HG03280 (cell line): ENCODE measurements around the gene UBE2B.
A peak's percentile ranks its signal among the peaks of the same experiment; 100 is the strongest.
"Not testable (repeated sequence)": the region's sequence is repeated elsewhere in the genome, so short reads cannot be mapped to it uniquely, and the experiment has no call there.

Experiments
- ATAC-seq: cut with Tn5 transposase; IDR thresholded peaks from one replicate; pipeline ENCODE4 v1.9.1; 2021; ENCODE audit warnings: mild to moderate bottlenecking, moderate library complexity; ENCODE audit not compliant: unreplicated experiment

Gene UBE2B

DNA sequence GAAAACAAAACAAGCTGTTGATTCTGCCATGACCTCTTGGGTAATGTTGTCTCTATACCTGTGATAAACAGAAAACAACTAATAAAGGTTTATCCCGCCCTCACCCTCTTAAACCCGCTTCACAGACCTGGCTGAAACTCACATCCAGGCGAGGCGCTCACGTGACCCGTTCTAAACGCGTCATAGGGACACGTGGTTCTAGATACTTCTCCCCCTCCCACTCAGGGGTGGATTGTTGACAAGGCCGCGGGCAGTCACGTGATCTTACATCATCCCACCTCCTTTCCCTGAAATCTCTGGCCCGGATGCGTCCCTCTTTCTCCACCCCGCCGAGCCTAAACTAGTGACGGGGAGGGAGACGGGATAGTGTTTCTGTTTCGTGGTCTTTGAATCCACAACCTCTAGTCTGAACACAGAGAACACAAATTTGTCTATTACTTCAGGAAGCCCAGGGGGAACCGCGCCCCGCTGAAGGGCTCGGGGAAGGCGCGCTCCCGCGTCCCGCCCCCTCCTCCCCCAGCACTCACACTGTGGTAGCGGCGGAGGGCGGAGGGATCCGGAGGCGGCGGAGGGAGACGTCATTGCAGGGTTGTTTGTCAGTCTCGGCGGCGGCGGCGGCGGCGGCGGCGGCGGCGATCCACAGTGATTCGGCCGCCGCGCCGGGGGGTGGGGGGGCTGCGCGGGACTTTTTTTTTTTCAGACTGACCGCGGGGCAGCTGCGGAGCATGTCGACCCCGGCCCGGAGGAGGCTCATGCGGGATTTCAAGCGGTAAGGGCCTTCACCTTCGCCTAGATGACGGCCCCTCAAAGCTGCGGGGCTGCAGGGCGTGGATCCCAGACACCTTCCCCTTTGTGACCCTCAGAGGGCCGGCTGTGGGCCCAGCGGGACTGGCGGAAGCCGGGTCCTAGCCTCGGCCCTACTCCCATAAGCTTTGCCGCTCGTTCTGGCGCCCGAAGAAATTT, at the start of gene UBE2B:
Gene UBE2B, plus strand, starts transcription at position 699 of the 963 bp plus-strand sequence. Its CDS starts 27 bp downstream, at position 726.
- ATAC-seq: peak; percentile 78

DNA sequence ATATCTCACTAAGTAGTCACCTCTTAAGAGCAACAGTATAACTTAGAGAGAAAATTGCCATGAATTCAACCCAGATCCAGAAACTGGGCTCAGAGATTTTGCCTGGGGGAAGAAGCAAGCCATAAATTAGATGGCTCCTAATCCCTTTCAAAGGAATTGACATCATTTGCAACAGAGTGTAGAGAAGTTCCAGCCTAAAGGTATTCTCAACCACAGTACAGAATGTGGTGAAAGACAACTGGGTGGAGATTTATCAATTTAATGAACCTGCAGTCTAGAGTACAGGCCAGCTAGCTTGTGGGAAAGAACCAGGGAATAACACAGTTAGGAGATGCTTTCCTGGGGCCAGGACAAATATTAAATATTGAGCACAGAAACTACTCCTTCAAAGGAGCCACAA, 44.0 kb upstream of the UBE2B start:
- ATAC-seq: no peak

DNA sequence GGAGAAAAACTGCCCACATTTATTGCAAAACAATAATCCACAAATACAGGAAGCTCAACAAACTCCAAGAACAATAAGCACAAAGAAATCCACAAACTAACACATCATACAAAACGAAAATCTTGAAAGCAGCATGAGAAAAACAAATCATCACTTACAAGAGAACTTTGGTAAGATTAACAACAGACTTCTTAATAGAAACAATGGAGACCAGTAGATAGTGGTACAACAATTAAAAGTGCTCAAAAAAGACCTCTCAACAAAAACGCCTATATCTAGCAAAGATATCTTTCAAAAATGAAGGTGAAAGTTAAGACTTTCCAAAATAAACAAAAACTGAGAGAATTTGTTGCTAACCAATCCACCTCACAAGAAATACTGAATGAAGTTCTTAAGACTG, 42.8 kb upstream of the UBE2B start:
- no peak for ATAC-seq

- ATAC-seq: not testable (repeated sequence)
These were observed 34.5 kb upstream of the UBE2B start for GRCh38 chr5:134336833-134337232.

- not testable (repeated sequence) for ATAC-seq
These were observed 27.9 kb upstream of the UBE2B start for GRCh38 chr5:134343500-134343899.

GRCh38 chr5:134345476-134345875, 25.9 kb upstream of the UBE2B start:
- not testable (repeated sequence) for ATAC-seq

GRCh38 chr5:134345996-134346395, 25.4 kb upstream of the UBE2B start:
- ATAC-seq: no peak

- no peak for ATAC-seq
These were observed 21.9 kb upstream of the UBE2B start for GRCh38 chr5:134349463-134349862.

- no peak for ATAC-seq
These were observed 15.7 kb upstream of the UBE2B start for GRCh38 chr5:134355681-134356080.

- ATAC-seq: no peak
These were observed 5.8 kb upstream of the UBE2B start for GRCh38 chr5:134365604-134366003.

DNA sequence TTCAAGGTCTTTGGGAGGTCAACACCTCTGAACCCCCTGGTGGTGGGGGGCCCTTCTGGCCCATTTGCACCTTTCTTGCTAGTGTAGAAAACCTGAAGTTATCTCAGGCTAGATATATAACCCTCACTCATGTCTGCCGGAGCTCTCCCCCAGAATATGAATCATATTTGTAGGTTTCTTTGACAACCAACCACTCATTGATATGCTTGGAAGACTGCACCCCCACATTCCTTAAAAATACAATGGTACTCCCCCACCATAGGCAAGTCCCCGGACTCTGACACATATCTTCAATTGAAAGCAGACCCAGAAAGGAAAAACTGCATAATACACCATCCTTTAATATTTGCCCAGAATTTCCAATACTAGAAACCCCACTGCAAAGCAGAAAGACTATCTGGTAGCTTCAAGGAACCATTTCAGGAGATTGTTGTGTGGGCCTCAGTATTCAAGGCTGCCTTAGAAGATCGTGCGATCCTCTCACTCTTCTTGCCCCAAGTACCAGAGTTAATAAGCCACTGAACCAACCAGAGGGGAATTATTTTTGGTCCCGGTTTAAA, 978 bp upstream of the UBE2B start:
- peak; percentile 8 for ATAC-seq

- ATAC-seq: no peak
These were observed 518 bp downstream of the UBE2B start for GRCh38 chr5:134371834-134372340.

GRCh38 chr5:134373633-134374032, 2.3 kb downstream of the UBE2B start:
- not testable (repeated sequence) for ATAC-seq

DNA sequence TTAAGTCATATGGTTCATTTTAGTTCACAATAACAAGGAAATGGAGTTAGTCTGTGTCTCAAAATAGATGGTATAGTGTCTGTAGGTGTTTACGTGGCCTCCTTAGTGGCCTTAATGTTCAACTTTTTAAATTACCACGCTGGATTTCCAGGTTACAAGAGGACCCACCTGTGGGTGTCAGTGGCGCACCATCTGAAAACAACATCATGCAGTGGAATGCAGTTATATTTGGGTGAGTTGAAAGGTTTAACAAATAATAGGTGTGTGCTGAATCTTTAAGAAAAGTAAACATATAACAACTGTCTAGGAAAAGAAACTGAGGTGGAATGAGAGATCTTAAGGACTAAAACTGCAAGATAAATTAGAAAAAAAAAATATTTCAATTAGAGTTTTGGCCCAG, 2.9 kb downstream of the UBE2B start:
- ATAC-seq: no peak

DNA sequence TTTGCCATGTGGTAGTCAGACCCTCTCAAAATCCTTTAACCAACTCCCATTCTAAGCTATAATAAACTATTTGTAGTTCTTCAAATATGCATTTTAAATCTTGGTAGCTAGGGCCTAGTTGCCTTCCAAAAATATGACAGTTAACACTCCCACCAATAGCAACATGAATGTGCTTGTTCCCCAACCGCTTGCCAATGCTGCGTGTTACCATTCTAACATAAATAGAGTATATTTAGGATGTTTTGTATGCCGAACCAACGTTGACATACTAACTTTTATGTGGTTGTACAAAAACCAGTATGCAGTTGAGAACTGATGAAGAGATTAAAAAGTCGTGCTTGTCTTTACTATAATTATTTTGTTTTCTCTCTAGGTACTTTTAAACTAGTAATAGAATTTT, 9.0 kb downstream of the UBE2B start:
- ATAC-seq: no peak

DNA sequence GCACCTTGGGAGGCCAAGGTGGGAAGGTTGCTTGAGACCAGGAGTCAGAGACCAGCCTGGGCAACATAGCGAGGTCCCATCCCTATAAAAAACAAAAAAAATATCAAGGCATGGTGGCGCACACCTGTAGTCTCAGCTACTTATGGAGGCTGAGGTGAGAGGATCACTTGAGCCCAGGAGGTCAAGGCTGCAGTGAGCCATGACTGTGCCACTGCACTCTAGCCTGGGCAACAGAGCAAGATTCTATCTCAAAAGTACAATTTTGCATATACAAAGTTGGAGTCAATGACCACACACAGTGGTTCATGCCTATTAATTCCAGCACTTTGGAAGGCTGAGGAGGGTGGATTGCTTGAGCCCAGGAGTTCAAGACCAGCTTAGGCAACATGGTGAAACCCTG, 10.8 kb downstream of the UBE2B start:
- not testable (repeated sequence) for ATAC-seq

DNA sequence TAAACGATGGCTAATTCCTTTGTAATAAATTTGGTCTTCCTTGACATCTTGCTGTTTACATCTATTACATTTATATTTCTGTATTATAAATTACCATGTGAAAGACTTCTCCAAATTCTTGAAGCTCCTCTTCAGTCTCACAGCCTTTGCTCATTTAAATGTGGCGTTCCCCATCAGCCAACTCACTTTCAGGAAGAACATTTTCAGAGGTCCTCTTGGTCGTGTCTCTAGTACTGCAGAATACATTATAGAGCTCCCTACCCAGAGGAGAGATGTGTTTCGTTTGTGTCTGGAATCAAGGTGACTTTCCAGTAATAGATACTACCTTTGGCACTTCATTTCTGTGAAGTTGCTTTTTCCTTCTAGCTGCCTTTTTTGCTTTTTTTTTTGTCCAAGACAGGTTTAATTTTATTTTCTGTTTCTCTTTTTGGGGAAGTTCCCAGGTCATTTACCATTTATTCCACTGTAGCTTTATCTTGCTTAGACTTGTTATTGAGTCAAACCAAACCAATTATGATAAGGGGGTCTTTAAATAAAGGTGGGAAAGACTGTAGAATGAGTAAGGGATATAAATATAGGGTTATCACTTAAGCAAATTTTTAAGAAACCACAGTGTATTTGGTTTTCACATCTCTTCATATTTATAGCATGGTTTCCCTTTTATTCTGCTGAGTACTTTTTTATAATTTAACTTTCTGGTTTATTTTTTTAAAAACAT, 12.8 kb downstream of the UBE2B start:
- no peak for ATAC-seq

DNA sequence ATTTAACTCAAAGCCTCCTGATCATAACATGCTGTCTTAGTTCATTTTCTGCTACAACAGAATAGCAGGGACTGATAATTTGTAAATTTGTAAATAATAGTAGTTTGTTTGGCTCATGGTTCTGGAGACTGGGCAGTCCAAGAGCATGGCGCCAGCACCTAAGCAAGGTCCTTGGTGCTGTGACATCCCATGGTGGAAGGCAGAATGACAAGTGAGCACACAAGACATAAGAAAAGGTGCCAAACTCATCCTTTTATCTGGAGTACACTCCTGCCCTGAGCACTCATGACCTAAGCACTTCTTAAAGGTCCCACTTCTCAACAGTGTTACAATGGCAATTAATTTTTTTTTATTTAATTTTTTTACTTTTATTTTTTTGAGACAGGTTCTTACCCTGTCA, 16.1 kb downstream of the UBE2B start:
- ATAC-seq: no peak

DNA sequence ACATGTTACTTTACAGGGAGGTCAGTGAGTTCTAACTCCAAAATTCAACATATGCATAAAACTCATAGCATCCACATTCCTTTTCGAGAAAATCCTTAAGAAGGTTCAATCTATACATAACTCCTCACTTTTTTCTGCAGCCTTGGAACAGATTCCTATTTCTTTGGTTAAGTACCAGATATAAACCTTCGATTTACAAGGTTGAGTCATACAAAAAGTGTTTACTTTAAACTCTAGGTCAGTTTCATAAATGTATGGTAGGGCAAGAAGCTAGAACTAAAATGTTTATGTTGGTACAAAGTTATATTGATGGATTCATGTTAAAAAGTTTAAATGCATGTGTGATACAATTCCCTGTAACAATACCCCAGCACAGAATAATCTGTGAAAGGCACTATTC, 20.9 kb downstream of the UBE2B start:
- no peak for ATAC-seq

- no peak for ATAC-seq
These were observed 23.6 kb downstream of the UBE2B start for GRCh38 chr5:134394932-134395331.

DNA sequence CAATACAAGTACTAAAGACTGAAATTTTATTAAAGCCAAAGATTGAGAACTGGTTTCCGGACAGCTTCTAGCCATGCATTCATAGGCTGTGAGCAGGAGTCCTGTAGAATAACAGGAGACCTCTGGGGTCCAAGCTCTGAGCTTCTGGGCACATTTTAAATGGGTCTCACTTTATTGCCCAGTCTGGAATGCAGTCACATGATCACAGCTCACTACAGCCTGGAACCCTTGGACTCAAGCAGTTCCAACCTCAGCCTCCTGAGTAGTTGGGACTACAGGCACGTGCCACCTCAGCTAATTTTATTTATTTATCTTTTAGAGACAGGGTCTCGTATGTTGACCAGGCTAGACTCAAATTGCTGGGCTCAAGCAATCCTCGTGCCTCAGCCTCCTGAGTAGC, 24.9 kb downstream of the UBE2B start:
- no peak for ATAC-seq
